ENCODE data around the gene ALG1. TPM values are rescaled to one million over a fixed set of nuclear protein-coding genes. Genes with fewer than 3 reads are reported as not detected.
"Not testable (repeated sequence)": the region's sequence is repeated elsewhere in the genome, so short reads cannot be mapped to it uniquely, and the experiment has no call there.

Gene ALG1
- total RNA-seq, 1 donor from 2014 or later = 23.1 TPM

- no peak for DNase-seq (ENCODE audit: low read depth)
- H3K9ac ChIP-seq (ENCODE audit: low read length) = no peak overlapping the region
- Mint-ChIP-seq H3K27ac (ENCODE audit: unreplicated experiment) (no peak overlapping the region), H3K27me3 (ENCODE audit: low read depth, unreplicated experiment) (peaks cover 2% of the 10 kb centered on the region), H3K4me1 (ENCODE audit: low read depth, unreplicated experiment) (peaks cover 21% of the 10 kb centered on the region), H3K4me3 (ENCODE audit: unreplicated experiment) (no peak overlapping the region), H3K9me3 (ENCODE audit: unreplicated experiment) (peaks cover 2% of the 10 kb centered on the region), H3K36me3 (ENCODE audit: low read depth, unreplicated experiment) (no peaks in the 10 kb centered on the region)
- no peak overlapping the region for H3K27ac ChIP-seq (ENCODE audit: low read depth, low read length)
- no peak overlapping the region for H3K4me3 ChIP-seq (ENCODE audit: insufficient read depth, low read depth, low read length)
- H4K20me1 ChIP-seq (ENCODE audit: insufficient read depth, low read length) = no peaks in the 10 kb centered on the region
- no peak overlapping the region for H2AFZ ChIP-seq (ENCODE audit: low read depth, low read length)
- no peaks in the 10 kb centered on the region for H3K79me2 ChIP-seq (ENCODE audit: insufficient read depth, low read length)
- TF ChIP-seq EZH2 (IDR thresholded peaks at IDR 0.05; ENCODE audit: insufficient read depth, low read length) = no peak
- TF ChIP-seq, protein P1, sequence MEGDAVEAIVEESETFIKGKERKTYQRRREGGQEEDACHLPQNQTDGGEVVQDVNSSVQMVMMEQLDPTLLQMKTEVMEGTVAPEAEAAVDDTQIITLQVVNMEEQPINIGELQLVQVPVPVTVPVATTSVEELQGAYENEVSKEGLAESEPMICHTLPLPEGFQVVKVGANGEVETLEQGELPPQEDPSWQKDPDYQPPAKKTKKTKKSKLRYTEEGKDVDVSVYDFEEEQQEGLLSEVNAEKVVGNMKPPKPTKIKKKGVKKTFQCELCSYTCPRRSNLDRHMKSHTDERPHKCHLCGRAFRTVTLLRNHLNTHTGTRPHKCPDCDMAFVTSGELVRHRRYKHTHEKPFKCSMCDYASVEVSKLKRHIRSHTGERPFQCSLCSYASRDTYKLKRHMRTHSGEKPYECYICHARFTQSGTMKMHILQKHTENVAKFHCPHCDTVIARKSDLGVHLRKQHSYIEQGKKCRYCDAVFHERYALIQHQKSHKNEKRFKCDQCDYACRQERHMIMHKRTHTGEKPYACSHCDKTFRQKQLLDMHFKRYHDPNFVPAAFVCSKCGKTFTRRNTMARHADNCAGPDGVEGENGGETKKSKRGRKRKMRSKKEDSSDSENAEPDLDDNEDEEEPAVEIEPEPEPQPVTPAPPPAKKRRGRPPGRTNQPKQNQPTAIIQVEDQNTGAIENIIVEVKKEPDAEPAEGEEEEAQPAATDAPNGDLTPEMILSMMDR (IDR thresholded peaks at IDR 0.05; ENCODE audit: insufficient read depth, low read depth, low read length) = no peak
- peaks cover 21% of the 10 kb centered on the region for H3K4me1 ChIP-seq (ENCODE audit: insufficient read depth, low read length)
- no peaks in the 10 kb centered on the region for H3K9me3 ChIP-seq (ENCODE audit: insufficient read depth, low read depth, low read length)
- FAIRE-seq = no peak
- H3K4me2 ChIP-seq (ENCODE audit: low read length) = no peak overlapping the region
- no peaks in the 10 kb centered on the region for H3K36me3 ChIP-seq (ENCODE audit: insufficient read depth, low read length)
- H3K27me3 ChIP-seq (ENCODE audit: insufficient read depth, low read length) = peaks cover 7% of the 10 kb centered on the region
These were observed 27.6 kb upstream of the ALG1 start for GRCh38 chr16:5044011-5044540.

DNA sequence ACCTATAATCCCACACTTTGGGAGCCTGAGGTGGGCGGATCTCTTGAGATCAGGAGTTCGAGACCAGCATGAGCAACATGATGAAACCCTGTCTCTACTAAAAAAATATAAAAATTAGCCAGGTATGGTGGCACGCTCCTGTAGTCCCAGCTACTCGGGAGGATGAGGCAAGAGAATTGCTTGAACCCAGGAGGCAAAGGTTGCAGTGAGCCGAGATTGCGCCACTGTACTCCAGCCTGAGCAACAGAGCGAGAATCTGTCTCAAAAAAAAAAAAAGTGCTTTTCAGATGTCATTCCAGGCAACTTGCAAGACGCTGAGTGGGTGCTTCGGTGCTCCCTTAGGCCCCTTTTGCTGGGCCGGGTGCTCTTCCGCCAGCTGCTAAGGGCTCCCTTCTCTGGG, 27.1 kb upstream of the ALG1 start:
- DNase-seq (ENCODE audit: low read depth); H3K36me3 Mint-ChIP-seq (ENCODE audit: low read depth, unreplicated experiment); H3K9me3 Mint-ChIP-seq (ENCODE audit: unreplicated experiment); H2AFZ ChIP-seq (ENCODE audit: low read depth, low read length); H3K27me3 ChIP-seq (ENCODE audit: insufficient read depth, low read length); H3K27ac Mint-ChIP-seq (ENCODE audit: unreplicated experiment); H3K79me2 ChIP-seq (ENCODE audit: insufficient read depth, low read length); H3K4me3 ChIP-seq (ENCODE audit: insufficient read depth, low read depth, low read length); H3K27me3 Mint-ChIP-seq (ENCODE audit: low read depth, unreplicated experiment); FAIRE-seq; H4K20me1 ChIP-seq (ENCODE audit: insufficient read depth, low read length); H3K4me2 ChIP-seq (ENCODE audit: low read length); H3K4me3 Mint-ChIP-seq (ENCODE audit: unreplicated experiment); H3K27ac ChIP-seq (ENCODE audit: low read depth, low read length); H3K36me3 ChIP-seq (ENCODE audit: insufficient read depth, low read length); H3K9me3 ChIP-seq (ENCODE audit: insufficient read depth, low read depth, low read length); H3K9ac ChIP-seq (ENCODE audit: low read length): not testable (repeated sequence)
- H3K4me1 ChIP-seq (ENCODE audit: insufficient read depth, low read length) = peaks cover 21% of the 10 kb centered on the region
- H3K4me1 Mint-ChIP-seq (ENCODE audit: low read depth, unreplicated experiment) = peaks cover 21% of the 10 kb centered on the region

GRCh38 chr16:5045499-5046115, 26.0 kb upstream of the ALG1 start:
- no peak for DNase-seq (ENCODE audit: low read depth)
- Histone ChIP-seq H3K9ac (ENCODE audit: low read length) (no peak overlapping the region), H3K79me2 (ENCODE audit: insufficient read depth, low read length) (no peaks in the 10 kb centered on the region), H3K4me1 (ENCODE audit: insufficient read depth, low read length) (peaks cover 21% of the 10 kb centered on the region), H3K9me3 (ENCODE audit: insufficient read depth, low read depth, low read length) (no peaks in the 10 kb centered on the region), H3K4me2 (ENCODE audit: low read length) (no peak overlapping the region), H3K36me3 (ENCODE audit: insufficient read depth, low read length) (no peaks in the 10 kb centered on the region), H3K27me3 (ENCODE audit: insufficient read depth, low read length) (peaks cover 7% of the 10 kb centered on the region), H3K4me3 (ENCODE audit: insufficient read depth, low read depth, low read length) (no peak overlapping the region), H2AFZ (ENCODE audit: low read depth, low read length) (no peak overlapping the region), H3K27ac (ENCODE audit: low read depth, low read length) (no peak overlapping the region), H4K20me1 (ENCODE audit: insufficient read depth, low read length) (no peaks in the 10 kb centered on the region)
- Mint-ChIP-seq H3K4me3 (ENCODE audit: unreplicated experiment) (no peak overlapping the region), H3K9me3 (ENCODE audit: unreplicated experiment) (peaks cover 2% of the 10 kb centered on the region), H3K36me3 (ENCODE audit: low read depth, unreplicated experiment) (no peaks in the 10 kb centered on the region), H3K27me3 (ENCODE audit: low read depth, unreplicated experiment) (peaks cover 2% of the 10 kb centered on the region), H3K4me1 (ENCODE audit: low read depth, unreplicated experiment) (peaks cover 21% of the 10 kb centered on the region), H3K27ac (ENCODE audit: unreplicated experiment) (no peak overlapping the region)
- TF ChIP-seq EZH2 (IDR thresholded peaks at IDR 0.05; ENCODE audit: insufficient read depth, low read length) = no peak
- TF ChIP-seq, protein P1 (IDR thresholded peaks at IDR 0.05; ENCODE audit: insufficient read depth, low read depth, low read length) = no peak
- no peak for FAIRE-seq

All from astrocyte (in vitro differentiated cells and primary cell).